Measurements from ENCODE around the gene TRAPPC2B.

DNA sequence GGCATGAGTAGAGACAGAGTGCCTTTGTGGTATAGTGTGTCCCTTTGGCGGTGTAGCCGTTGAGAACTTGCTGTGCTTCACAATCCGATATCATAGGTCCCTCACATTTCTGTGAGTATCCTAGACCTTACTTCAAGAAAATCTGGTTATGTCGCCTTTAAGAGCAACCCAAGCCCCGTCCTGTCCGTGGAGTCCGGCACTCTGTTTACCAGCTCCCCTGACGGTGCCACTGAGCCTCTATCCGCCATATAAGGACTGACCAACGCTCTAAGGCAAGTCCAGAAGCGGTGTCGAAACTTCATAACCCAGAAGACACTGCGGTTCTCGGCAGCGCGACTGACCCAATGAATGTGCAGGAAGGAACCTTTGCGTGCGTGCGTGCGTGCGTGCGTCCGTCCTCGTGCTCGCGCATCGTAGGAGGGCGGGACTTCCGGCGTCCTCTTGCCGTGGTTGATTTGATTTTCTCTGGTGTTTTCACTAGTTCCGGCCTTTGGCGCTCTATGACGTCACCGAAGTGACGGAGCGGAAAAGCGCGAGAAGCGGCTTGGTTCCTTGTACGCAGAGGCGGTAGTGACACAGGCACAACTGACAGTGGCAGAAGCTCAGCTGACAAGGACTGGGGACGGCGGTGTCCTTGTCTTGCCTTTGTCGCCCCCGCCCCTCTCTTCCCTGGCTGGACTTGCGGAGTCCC, at the start of gene TRAPPC2B, which contains the start of gene ZNF547:
- peak; percentile 89 for TF ChIP-seq CEBPB (IDR thresholded peaks at IDR 0.05; ENCODE audit: borderline replicate concordance, low read depth, low read length)
- TF ChIP-seq JUN (CRISPR knock-in tag; IDR thresholded peaks at IDR 0.05): peak; percentile 12; the same call in 1 of the 2 replicates
- TF ChIP-seq, protein P1, sequence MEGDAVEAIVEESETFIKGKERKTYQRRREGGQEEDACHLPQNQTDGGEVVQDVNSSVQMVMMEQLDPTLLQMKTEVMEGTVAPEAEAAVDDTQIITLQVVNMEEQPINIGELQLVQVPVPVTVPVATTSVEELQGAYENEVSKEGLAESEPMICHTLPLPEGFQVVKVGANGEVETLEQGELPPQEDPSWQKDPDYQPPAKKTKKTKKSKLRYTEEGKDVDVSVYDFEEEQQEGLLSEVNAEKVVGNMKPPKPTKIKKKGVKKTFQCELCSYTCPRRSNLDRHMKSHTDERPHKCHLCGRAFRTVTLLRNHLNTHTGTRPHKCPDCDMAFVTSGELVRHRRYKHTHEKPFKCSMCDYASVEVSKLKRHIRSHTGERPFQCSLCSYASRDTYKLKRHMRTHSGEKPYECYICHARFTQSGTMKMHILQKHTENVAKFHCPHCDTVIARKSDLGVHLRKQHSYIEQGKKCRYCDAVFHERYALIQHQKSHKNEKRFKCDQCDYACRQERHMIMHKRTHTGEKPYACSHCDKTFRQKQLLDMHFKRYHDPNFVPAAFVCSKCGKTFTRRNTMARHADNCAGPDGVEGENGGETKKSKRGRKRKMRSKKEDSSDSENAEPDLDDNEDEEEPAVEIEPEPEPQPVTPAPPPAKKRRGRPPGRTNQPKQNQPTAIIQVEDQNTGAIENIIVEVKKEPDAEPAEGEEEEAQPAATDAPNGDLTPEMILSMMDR (CRISPR knock-in tag; IDR thresholded peaks at IDR 0.05): 0 out of 2 replicates have a peak, but pooled peaks have one; percentile 15
- no peak; the same call in 1 of the 2 replicates for TF ChIP-seq ZNF512 (CRISPR knock-in tag; IDR thresholded peaks at IDR 0.05)
- no peak for TF ChIP-seq ZSCAN30 (CRISPR knock-in tag; IDR thresholded peaks at IDR 0.05)
- TF ChIP-seq MAX (IDR thresholded peaks at IDR 0.05): peak; percentile 74
- TF ChIP-seq ATF3 (CRISPR knock-in tag; IDR thresholded peaks at IDR 0.05): peak; percentile 63; the same call in 1 of the 2 replicates
- TF ChIP-seq SP1 (IDR thresholded peaks at IDR 0.05): no peak
- no peak for TF ChIP-seq SP1 (CRISPR knock-in tag; IDR thresholded peaks at IDR 0.05)
- no peak for TF ChIP-seq EP300 (IDR thresholded peaks at IDR 0.05; ENCODE audit: low read depth in 2 of 2, low read length in 2 of 2)
- no peak for TF ChIP-seq EP300 (CRISPR knock-in tag; IDR thresholded peaks at IDR 0.05; ENCODE audit: borderline replicate concordance)
- peak; percentile 81 to 94 for TF ChIP-seq POLR2A (IDR thresholded peaks at IDR 0.05; ENCODE audit: insufficient read depth in 1 of 2, low read depth in 2 of 2, low read length in 2 of 2)
- no peak for TF ChIP-seq RFX1 (IDR thresholded peaks at IDR 0.05)
- TF ChIP-seq NFYB (CRISPR knock-in tag; IDR thresholded peaks at IDR 0.05): peak; percentile 92
